ENCODE data around the gene RIPOR1.

DNA sequence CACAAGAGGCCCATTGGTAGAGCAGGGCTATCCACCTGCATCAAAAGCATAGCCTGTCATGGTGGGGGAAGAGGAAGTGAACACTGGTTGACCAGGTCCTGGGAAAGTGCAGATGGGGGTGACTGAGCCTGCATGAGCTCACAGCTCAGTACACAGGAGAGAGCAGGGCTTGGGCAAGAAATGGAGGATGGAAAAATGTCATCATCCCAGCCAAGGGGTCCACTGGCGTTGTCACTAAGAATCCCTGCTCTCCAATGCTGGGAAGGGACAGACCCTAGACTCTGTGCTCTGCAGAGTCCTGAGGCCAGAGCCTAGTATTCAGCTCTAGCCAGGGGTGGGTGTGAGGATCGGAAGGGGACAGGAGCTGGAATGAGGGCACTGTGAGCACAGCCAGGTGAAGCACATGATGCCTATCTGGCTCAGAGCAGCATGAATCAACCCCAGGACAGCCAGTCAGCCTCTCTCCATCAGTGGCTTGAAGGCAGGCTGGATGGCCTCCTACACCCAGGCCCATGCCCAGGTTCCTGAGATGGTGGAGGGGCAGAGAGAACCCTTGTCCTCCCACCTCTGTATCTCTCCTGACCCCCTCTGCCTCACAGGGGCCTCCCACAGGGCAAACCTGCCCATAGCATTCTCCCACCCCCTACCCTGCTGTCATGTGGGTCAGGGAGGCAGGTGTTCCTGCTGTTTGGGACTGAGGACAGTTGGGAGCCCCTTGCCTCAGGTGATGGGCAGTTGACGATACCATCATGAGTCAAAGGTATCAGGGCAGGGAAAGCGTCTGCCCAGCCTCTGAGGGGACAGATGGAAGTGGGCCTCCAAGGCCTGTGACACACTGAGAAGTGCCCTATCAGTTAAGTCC lies 19.9 kb downstream of the RIPOR1 start:
- TF ChIP-seq, protein P1, sequence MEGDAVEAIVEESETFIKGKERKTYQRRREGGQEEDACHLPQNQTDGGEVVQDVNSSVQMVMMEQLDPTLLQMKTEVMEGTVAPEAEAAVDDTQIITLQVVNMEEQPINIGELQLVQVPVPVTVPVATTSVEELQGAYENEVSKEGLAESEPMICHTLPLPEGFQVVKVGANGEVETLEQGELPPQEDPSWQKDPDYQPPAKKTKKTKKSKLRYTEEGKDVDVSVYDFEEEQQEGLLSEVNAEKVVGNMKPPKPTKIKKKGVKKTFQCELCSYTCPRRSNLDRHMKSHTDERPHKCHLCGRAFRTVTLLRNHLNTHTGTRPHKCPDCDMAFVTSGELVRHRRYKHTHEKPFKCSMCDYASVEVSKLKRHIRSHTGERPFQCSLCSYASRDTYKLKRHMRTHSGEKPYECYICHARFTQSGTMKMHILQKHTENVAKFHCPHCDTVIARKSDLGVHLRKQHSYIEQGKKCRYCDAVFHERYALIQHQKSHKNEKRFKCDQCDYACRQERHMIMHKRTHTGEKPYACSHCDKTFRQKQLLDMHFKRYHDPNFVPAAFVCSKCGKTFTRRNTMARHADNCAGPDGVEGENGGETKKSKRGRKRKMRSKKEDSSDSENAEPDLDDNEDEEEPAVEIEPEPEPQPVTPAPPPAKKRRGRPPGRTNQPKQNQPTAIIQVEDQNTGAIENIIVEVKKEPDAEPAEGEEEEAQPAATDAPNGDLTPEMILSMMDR (conservative IDR thresholded peaks at IDR 0.05; ENCODE audit: low read depth, low read length) = no peak
- TF ChIP-seq CEBPB (IDR thresholded peaks at IDR 0.05; ENCODE audit: low read depth, low read length) = no peak

Measured in IMR-90 (cell line).